ENCODE results near the gene ARID4B.
"Not testable (repeated sequence)": the region's sequence is repeated elsewhere in the genome, so short reads cannot be mapped to it uniquely, and the experiment has no call there.

ARID4B gene

GRCh38 chr1:235296729-235297128 lies 31.2 kb downstream of the ARID4B start:
- Mint-ChIP-seq H3K4me1 (ENCODE audit: low read depth) (peaks cover 60% of the 10 kb centered on the region), H3K27ac (peak overlapping the region; percentile 16), H3K36me3 (ENCODE audit: low read depth) (peaks cover 10% of the 10 kb centered on the region), H3K4me3 (no peak overlapping the region), H3K27me3 (no peaks in the 10 kb centered on the region), H3K9me3 (no peaks in the 10 kb centered on the region)
- no peak for DNase-seq

DNA sequence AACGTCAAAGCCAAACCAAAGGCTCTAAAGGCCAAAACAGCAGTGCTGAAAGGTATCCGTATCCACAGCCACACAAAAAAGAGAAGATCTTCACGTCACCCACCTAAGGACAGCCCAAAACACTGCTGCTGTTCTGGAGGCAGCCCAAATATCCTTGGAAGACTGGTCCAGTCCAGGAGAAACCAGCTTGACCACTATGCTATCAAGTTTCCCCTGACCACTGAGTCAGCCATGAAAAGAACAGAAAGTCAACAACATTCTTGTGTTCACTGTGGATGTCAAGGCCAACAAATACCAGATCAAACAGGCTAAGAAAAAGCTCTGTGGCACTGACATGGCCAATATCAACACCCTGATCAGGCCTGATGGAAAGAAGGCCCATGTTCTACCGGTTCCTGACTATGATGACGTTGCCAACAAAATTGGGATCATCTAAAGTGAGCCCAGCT lies 32.1 kb downstream of the ARID4B start:
- H3K9me3 Mint-ChIP-seq: no peaks in the 10 kb centered on the region
- H3K4me3 Mint-ChIP-seq: no peak overlapping the region
- peak overlapping the region; percentile 76 for H3K27ac Mint-ChIP-seq
- no peak for DNase-seq
- peaks cover 60% of the 10 kb centered on the region for H3K4me1 Mint-ChIP-seq (ENCODE audit: low read depth)
- no peaks in the 10 kb centered on the region for H3K27me3 Mint-ChIP-seq
- H3K36me3 Mint-ChIP-seq (ENCODE audit: low read depth): peaks cover 10% of the 10 kb centered on the region

DNA sequence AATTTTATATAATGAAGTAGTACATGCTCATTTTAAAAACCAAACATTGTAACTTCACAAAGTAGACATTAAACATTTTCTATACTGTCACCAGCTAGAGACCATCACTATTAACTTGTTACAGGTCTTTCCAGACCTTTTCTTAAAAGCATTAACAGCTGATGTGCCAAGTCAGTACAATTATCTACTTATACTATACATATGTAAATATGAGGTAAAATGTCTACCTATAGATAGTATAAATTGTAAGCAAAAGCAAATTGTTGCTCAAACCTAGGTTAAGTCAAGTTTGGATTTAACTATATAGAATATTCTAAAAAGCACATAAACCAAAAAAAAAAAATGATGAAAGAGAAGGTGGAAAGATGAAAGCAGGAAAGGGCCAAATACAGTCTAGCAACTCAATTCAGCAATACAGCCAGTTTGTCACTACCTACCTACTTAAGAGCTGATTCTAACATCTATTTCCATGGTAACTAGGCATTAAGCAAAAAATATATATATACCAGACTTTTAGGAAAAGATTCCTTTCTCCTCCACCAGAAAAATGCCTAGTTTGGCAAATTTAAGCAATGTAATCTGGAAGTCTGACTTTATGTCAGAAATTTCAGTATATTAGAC lies 34.5 kb downstream of the ARID4B start:
- Mint-ChIP-seq H3K36me3 (ENCODE audit: low read depth) (peaks cover 14% of the 10 kb centered on the region), H3K4me3 (no peak overlapping the region), H3K4me1 (ENCODE audit: low read depth) (peaks cover 63% of the 10 kb centered on the region), H3K27ac (peak overlapping the region; percentile 27), H3K27me3 (no peaks in the 10 kb centered on the region), H3K9me3 (no peaks in the 10 kb centered on the region)
- no peak for DNase-seq

GRCh38 chr1:235292790-235293189 lies 35.2 kb downstream of the ARID4B start:
- Mint-ChIP-seq H3K27ac (peak overlapping the region; percentile 15), H3K36me3 (ENCODE audit: low read depth) (peaks cover 14% of the 10 kb centered on the region), H3K27me3 (no peaks in the 10 kb centered on the region), H3K4me3 (no peak overlapping the region), H3K4me1 (ENCODE audit: low read depth) (peaks cover 65% of the 10 kb centered on the region), H3K9me3 (no peaks in the 10 kb centered on the region)
- no peak for DNase-seq

- no peak for DNase-seq
- Mint-ChIP-seq H3K9me3 (no peaks in the 10 kb centered on the region), H3K4me1 (ENCODE audit: low read depth) (peaks cover 67% of the 10 kb centered on the region), H3K27ac (peak overlapping the region; percentile 20), H3K27me3 (no peaks in the 10 kb centered on the region), H3K4me3 (no peak overlapping the region), H3K36me3 (ENCODE audit: low read depth) (peaks cover 8% of the 10 kb centered on the region)
Measured at GRCh38 chr1:235291599-235292091, 36.3 kb downstream of the ARID4B start.

- no peak overlapping the region for H3K27ac Mint-ChIP-seq
- H3K4me1 Mint-ChIP-seq (ENCODE audit: low read depth): peaks cover 70% of the 10 kb centered on the region
- H3K9me3 Mint-ChIP-seq: no peaks in the 10 kb centered on the region
- peaks cover 7% of the 10 kb centered on the region for H3K36me3 Mint-ChIP-seq (ENCODE audit: low read depth)
- H3K27me3 Mint-ChIP-seq: no peaks in the 10 kb centered on the region
- H3K4me3 Mint-ChIP-seq: no peak overlapping the region
- no peak for DNase-seq
Measured at GRCh38 chr1:235290740-235291502, 37.1 kb downstream of the ARID4B start.

DNA sequence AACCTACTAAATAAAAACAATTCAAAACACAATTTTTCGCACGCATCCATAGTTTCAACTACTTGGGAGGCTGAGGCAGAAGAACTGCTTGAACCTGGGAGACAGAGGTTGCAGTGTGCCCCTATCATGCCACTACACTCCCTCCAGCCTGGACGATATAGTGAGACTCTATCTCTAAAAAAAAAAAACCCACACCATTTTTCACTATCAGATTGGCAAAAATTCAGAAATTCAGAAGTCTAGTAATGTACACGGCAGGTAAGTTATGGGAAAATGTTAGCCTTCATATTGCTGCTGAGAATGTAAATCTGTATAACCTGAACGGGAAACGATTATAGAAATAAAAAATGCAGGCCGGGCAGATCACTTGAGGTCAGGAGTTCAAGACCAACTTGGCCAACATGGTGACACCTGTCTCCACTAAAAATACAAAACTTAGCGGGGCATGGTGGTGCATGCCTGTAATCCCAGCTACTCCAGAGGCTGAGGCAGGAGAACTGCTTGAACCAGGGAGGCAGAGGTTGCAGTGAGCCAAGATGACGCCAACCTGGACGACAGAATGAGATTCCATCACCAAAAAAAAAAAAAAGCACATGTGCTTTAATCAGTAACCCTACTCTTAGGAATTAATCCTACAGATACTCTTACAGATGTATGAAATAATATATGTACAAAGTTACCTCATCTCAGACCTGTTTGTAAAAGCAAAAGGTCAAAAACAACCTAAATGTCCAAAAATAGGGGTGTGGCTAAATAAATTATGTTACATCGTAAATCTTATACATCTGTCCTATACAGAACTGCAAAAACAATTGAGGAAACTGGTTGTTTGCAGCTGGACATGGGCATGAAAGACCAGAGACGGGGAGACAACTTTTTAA lies 37.9 kb downstream of the ARID4B start:
- Mint-ChIP-seq H3K36me3 (ENCODE audit: low read depth) (peaks cover 6% of the 10 kb centered on the region), H3K27me3 (no peaks in the 10 kb centered on the region), H3K27ac (no peak overlapping the region), H3K4me1 (ENCODE audit: low read depth) (peaks cover 73% of the 10 kb centered on the region), H3K4me3 (no peak overlapping the region), H3K9me3 (no peaks in the 10 kb centered on the region)
- DNase-seq: no peak

DNA sequence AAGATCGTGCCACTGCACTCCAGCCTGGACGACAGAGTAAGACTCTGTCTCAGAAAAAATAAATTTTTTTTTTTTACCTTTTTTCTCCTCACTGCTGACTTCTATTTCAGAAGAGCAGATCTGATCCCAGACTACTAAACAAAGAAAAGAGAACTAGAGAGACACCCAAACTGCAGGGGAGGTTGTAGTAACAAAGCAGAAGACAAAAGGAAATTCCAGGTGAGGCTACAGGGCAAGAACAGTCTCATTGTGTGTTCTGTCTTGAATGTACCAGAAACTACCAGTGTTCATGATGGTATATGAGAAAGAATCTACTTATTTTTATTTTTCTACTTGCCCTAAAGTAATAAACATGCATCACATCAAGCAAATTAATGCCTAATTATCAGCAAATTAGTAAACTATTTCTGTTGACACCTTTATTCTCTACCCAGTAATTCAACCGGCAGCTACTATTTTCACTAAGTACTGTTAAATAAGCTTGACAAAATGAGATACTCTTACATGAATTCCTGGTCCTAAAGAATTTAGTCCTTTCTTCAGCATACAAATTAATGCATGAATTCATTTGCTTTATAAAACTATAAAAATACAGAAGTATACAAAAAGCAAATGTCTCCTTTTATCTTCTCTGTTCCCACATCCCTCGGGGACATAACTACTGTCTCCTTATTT lies 40.6 kb downstream of the ARID4B start:
- Mint-ChIP-seq H3K36me3 (ENCODE audit: low read depth) (peaks cover 6% of the 10 kb centered on the region), H3K4me3 (no peak overlapping the region), H3K27me3 (no peaks in the 10 kb centered on the region), H3K4me1 (ENCODE audit: low read depth) (peaks cover 70% of the 10 kb centered on the region), H3K27ac (peak overlapping the region; percentile 65), H3K9me3 (no peaks in the 10 kb centered on the region)
- no peak for DNase-seq

DNA sequence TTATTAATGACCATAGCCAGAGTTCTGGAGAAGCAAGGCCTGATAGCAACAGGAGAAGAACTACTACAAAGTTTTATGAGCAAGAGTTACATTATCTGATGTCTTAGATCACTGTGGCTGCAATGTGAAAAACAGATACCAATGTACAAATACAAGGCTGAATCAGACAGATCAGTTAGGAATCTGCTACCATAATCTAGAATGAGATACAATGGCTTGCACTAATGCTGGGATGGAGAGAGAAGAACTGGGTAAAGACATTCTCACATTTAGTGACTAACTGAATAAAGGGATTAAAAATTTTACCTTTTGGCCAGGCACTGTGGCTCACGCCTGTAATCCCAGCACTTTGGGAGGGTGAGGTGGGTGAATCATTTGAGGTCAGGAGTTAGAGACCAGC lies 41.3 kb downstream of the ARID4B start:
- no peak overlapping the region for H3K4me3 Mint-ChIP-seq
- H3K27ac Mint-ChIP-seq: peak overlapping the region; percentile 65
- peaks cover 74% of the 10 kb centered on the region for H3K4me1 Mint-ChIP-seq (ENCODE audit: low read depth)
- peaks cover 6% of the 10 kb centered on the region for H3K36me3 Mint-ChIP-seq (ENCODE audit: low read depth)
- H3K27me3 Mint-ChIP-seq: no peaks in the 10 kb centered on the region
- DNase-seq: no peak
- H3K9me3 Mint-ChIP-seq: no peaks in the 10 kb centered on the region

GRCh38 chr1:235284231-235284769 lies 43.7 kb downstream of the ARID4B start:
- Mint-ChIP-seq H3K27ac (no peak overlapping the region), H3K4me3 (no peak overlapping the region), H3K36me3 (ENCODE audit: low read depth) (peaks cover 12% of the 10 kb centered on the region), H3K4me1 (ENCODE audit: low read depth) (peaks cover 74% of the 10 kb centered on the region), H3K27me3 (no peaks in the 10 kb centered on the region), H3K9me3 (no peaks in the 10 kb centered on the region)
- DNase-seq: no peak

GRCh38 chr1:235283636-235284035 lies 44.3 kb downstream of the ARID4B start:
- not testable (repeated sequence) for H3K9me3 Mint-ChIP-seq, H3K27ac Mint-ChIP-seq

GRCh38 chr1:235280467-235280866 lies 47.5 kb downstream of the ARID4B start:
- H3K4me1 Mint-ChIP-seq (ENCODE audit: low read depth): peaks cover 68% of the 10 kb centered on the region
- peaks cover 12% of the 10 kb centered on the region for H3K36me3 Mint-ChIP-seq (ENCODE audit: low read depth)
- H3K9me3 Mint-ChIP-seq: no peaks in the 10 kb centered on the region
- no peaks in the 10 kb centered on the region for H3K27me3 Mint-ChIP-seq
- DNase-seq: no peak
- H3K27ac Mint-ChIP-seq: no peak overlapping the region
- no peak overlapping the region for H3K4me3 Mint-ChIP-seq

More at GRCh38 chr1:235283636-235284035, 44.3 kb downstream of the ARID4B start:
- not testable (repeated sequence) for H3K4me3 Mint-ChIP-seq, H3K27me3 Mint-ChIP-seq, DNase-seq
- Mint-ChIP-seq H3K4me1 (ENCODE audit: low read depth) (peaks cover 75% of the 10 kb centered on the region), H3K36me3 (ENCODE audit: low read depth) (peaks cover 12% of the 10 kb centered on the region)

DNA sequence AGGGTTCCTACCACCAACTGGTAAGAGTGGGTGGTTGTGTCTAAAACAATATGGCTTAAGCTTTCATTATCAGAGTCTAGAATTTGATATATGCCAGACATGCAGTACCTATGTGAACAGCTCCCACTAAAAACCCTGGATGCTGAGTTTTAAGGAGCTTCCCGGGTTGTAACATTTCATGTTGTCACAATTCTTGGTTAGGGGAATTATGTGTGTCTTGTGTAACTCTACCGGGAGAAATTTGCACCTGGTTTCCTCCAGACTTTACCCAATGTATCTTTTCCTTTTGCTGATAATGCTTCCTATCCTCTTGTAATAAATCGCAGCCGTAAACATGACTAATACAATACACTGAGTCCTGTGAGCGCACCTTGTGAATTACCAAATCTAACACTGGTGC lies 48.3 kb downstream of the ARID4B start:
- no peaks in the 10 kb centered on the region for H3K27me3 Mint-ChIP-seq
- H3K27ac Mint-ChIP-seq: no peak overlapping the region
- DNase-seq: no peak
- H3K36me3 Mint-ChIP-seq (ENCODE audit: low read depth): peaks cover 11% of the 10 kb centered on the region
- H3K9me3 Mint-ChIP-seq: no peaks in the 10 kb centered on the region
- H3K4me1 Mint-ChIP-seq (ENCODE audit: low read depth): peaks cover 71% of the 10 kb centered on the region
- H3K4me3 Mint-ChIP-seq: no peak overlapping the region

- H3K36me3 Mint-ChIP-seq (ENCODE audit: low read depth): peaks cover 11% of the 10 kb centered on the region
- no peak overlapping the region for H3K4me3 Mint-ChIP-seq
- H3K4me1 Mint-ChIP-seq (ENCODE audit: low read depth): peaks cover 67% of the 10 kb centered on the region
- no peak overlapping the region for H3K27ac Mint-ChIP-seq
- no peak for DNase-seq
- no peaks in the 10 kb centered on the region for H3K9me3 Mint-ChIP-seq
- no peaks in the 10 kb centered on the region for H3K27me3 Mint-ChIP-seq
Measured at GRCh38 chr1:235278915-235279292, 49.1 kb downstream of the ARID4B start.
